ENCODE measurements around the gene PCDH9.

DNA sequence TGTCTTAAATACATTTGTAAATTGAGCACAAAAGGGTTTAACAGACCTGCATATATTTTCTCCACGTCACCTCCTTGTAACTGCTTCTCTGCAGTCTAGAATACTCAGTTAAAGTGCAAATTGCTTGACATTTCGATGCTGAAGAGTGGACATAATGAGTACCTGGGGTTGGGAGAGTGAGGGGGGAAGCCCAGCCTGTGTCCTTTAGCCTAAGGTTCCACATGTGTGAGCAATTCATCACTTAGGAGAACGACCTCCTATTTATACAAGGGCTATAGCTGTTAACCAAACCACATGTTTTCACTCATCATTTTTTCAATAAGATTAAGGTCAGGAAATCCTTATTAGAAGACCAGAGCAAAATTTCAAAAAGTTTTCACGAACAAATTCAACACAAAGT, 29.5 kb downstream of the PCDH9 start:
- TF ChIP-seq EP300 (IDR thresholded peaks at IDR 0.05) (no peak), POLR2A (IDR thresholded peaks at IDR 0.05) (no peak)

Data from suprapubic skin (tissue), 2 donors.